Suppressor macrophage treated with lipopolysaccharide for 1 hour (primary cell): ENCODE measurements around the gene PLVAP.

Experiments used
- DNase-seq, 3 donors: peaks; one replicate each; pipeline ENCODE4 v3.0.0-alpha.2; 2020 to 2022

Gene PLVAP

DNA sequence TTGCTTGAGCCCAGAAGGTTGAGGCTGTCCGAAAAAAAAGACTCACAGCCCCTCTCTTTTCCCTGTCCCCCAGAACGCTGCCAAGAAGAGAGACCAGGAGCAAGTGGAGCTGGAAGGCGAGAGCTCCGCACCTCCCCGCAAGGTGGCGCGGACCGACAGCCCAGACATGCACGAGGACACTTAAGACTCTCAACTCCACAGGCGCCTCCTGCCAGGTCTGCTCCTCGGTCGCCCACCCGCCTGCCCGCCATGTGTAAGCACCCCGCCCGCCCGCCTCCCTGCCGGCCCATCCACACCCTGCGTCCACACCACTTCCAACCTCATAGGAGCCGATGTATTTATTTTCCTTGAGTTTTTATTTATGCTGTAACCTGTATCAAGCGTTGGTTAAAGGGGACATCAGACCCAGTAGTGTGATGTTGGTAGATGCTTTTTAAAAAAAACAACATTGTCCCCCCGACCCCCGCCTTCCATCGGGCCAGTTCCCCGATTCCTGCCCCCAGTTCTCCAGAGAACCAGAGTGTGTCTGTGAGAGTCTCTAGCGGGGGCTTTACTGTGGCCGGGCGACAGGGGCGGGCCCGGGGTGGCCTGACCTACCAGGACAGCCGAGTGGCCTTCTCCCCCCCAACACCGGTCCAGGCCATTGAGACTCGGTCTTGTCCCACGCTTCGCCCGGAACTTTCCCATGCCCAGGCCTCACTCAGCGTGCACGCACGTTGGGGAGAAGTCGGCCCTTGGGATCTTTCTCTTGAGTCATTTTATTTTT is 57.5 kb downstream of the PLVAP start:
- DNase-seq: no peak

DNA sequence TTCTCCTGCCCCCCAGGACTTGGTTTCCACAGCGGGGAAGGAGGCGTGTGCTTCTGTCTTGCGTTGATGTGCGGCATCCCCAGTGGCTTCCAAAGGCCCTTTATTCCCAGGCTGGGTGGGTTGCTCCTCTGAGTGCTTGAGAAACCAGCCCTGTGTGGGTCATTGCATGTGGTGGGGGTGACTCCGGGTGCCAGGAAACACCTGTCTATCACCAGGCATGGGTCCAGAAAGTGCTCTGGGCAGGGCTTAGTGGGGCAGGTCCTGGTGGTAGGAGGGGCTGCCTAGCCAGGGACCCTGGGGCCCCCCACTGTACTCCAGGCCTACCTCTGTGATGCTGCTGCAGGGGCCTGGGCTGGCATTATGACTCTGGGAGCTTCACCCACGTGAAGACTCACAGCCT is 58.2 kb downstream of the PLVAP start:
- no peak for DNase-seq

GRCh38 chr19:17314007-17314593 is 63.0 kb downstream of the PLVAP start:
- DNase-seq: no peak

- no peak for DNase-seq
These were observed 64.7 kb downstream of the PLVAP start for GRCh38 chr19:17312189-17313113.

GRCh38 chr19:17311455-17312188 is 65.5 kb downstream of the PLVAP start:
- DNase-seq: no peak

DNA sequence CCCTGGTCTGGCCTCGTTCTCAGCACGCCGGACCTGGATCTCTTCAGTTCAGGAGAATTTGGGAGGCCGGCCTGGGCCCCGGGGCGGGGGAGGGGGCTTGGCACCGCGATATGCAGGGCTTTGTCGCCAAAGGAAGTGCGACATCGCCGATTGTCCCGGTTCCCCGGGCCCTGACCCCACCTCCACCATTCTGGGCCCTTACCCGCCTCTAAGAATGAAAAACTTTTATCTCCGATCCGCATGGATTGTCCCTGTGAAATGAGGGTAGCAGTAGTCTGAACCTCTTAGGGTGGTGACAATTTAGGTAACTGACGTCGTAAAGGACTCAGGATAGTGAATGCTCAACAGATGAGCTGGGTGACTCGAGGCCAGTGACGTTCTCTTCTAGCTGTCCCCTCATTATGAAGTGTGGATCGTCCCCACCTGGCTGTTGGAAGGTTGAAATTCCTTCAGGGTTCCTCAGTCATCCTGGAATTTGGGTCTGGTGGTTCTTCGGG is 67.1 kb downstream of the PLVAP start:
- DNase-seq: peak in 1 of 3 donors; percentile 20

DNA sequence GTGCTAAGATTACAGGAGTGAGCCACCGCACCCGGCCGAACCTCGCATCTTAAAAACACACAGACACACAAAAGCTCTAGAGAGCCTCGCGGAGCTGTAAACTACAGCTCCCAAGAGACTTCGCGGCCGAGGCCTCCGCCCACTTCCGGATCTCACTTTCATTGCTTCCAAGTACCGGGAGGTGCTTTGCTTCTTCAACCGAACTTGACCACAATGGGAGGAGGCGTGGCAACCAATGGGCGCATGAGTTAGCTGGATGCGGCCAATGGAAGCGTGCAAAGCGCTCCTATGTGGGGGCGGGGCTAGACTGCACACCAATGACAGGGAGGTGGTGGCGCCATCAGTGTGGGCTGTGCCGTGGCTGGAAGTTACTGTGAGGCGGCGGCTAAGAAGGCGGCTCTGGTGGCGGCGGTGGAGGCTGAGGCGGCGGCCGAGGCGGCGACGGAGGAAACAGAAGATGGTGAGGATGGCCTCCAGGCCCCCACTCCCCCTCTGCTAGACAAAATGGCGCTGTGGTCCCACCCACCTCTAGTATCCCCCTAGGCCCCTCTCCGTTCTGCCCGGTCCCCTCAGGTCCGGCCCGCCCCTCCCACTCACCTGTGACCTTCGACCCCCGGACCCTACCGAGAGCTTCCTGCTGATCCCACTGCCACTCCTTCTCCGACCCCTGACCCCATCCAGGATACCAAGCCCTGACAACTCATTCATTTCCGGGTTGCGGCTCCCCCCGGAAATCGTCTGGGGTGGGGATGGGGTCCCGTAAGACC is 67.8 kb downstream of the PLVAP start, which contains the start of gene DDA1:
Gene DDA1 (plus strand): TSS at position 366 of the 767 bp plus-strand sequence. CDS start 92 bp downstream, at position 458.
- peak; percentile 99 to 100 (median 100) for DNase-seq

- DNase-seq: no peak
These were observed 69.2 kb downstream of the PLVAP start for GRCh38 chr19:17307876-17308377.

GRCh38 chr19:17306285-17306714 is 70.8 kb downstream of the PLVAP start:
- DNase-seq: no peak

GRCh38 chr19:17305517-17306284 is 71.4 kb downstream of the PLVAP start, which contains the start of gene MRPL34:
Gene MRPL34, plus strand, starts transcription at chr19:17305872. Its CDS starts 21 bp downstream, at chr19:17305893.
- peak; percentile 97 to 99 (median 99) for DNase-seq

DNA sequence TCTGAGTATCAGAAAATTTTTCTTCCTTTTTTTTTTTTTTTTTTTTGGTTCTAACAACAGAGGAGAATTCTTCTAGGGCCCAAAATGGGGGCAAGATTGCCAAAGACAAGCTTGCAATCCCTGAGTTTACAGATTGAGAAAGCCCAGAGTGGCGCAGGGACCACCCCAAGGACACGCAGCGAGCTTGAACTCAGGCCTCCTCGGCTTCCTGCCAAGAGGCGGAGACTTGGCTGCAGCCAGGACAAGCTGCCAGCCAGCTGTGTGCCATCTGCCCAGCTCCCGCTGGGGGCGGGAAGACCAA is 72.0 kb downstream of the PLVAP start:
- DNase-seq: no peak

- no peak for DNase-seq
These were observed 72.5 kb downstream of the PLVAP start for GRCh38 chr19:17304386-17305215.

GRCh38 chr19:17303940-17304267 is 73.2 kb downstream of the PLVAP start:
- DNase-seq: peak in 1 of 3 donors; percentile 18

DNA sequence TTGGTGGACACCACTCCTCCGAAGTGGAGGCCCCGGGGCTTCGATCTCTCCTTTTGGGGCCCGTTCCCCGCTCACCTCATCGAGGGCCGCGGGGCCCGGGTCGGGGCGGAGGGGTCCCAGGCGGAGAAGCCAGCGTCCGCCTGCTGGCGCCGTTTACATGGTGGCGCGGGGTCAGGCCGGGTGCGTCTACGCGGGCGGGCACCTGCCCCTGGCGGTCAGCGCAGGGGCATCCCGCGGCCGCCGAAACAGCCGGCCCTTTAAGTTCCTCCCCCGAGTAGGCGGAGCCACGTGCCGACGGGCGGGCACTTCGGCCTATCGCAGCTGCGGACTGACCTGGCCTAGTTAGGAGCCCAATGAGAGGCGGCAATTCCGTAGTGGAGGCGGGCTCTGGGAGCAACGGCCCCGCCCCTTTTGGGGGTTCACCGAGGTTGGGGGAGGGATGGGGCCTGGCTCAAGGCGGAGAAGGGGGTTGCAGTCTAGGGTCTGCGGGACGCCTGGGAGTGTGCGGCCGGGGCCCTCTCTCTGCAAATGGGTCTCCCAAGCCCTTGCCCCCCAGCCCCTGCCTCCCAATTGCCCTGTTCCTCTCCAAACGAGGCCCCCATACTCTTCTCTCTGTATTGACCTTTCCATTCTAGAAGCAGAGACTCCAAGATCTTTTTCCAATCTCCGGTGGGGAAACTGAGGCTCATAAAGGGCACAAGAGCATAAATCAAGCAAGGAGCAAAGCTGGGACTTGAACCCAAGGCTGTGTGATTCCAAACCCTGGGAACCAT is 73.8 kb downstream of the PLVAP start, which contains the start of gene ABHD8:
Gene ABHD8 (minus strand): TSS at position 259 of the 773 bp plus-strand sequence. CDS start 1,809 bp downstream, outside the sequence.
- DNase-seq: peak; percentile 99

- DNase-seq: peak; percentile 68 to 74 (median 69)
These were observed 74.6 kb downstream of the PLVAP start for GRCh38 chr19:17302391-17303166.
